HG03442 (cell line): Measurements from ENCODE around the gene CNIH3.

Experiments
- ATAC-seq: cut with Tn5 transposase; IDR thresholded peaks from one replicate; pipeline ENCODE4 v1.9.1; 2021; ENCODE audit warnings: mild to moderate bottlenecking, moderate library complexity; ENCODE audit not compliant: unreplicated experiment

Gene CNIH3

GRCh38 chr1:224767676-224768075, 151.6 kb downstream of the CNIH3 start:
- ATAC-seq = no peak

DNA sequence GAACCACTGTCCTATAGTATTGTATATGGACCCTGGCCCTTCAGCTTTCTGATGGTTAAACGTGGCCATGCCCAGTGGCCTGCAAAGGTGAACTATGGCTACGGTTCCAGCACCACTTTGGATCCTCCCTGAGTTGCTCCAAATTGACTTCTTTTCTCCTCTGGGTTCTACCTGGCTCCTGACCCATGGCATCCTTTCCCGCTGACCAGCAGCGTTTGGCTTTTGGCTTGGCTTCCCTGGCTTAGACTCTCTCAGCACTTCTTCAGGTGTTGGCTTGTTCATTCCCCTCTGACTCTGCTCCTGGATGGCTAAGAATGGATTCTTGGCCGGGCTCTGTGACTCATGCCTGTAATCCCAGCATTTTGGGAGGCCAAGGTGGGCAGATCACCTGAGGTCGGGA, 152.9 kb downstream of the CNIH3 start:
- no peak for ATAC-seq

GRCh38 chr1:224769452-224770335, 153.6 kb downstream of the CNIH3 start:
- no peak for ATAC-seq

DNA sequence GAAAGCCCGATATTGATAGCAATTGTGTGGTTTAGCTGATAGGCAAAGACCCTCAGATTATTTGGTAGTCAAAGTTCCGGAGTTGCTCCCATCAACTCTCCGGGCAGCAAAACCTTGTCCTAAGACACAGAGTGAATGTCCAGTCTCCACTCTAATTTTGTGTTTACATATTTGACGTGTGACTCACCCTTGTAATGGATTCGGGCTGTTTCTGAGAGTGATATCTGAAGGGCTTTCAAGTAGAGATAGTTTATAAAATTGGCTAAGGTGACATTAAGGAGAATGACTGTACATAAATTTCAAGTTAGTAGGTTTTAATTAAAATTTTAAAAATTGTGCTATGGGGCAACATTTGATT, 154.2 kb downstream of the CNIH3 start:
- no peak for ATAC-seq

DNA sequence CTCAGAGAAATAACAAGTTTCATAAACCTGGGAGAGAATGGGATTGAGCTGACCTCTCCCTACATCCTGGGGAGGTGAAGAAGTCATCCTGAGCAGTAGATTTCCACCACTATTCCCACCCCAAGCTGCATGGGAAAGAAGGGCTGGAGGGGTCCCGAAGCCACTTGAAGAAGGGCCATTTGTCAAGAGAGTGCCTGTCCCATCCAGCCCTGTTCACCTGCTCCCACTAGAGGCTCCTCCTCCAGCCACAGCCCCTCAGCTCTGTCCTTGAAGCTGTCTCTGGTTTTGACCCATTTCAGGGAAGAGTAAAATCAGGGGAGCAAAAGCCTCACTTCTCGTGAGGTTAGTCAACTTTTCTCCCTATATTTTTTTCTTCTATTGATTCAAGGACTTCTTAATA, 157.5 kb downstream of the CNIH3 start:
- ATAC-seq = no peak

- ATAC-seq = peak; percentile 88
Observed at GRCh38 chr1:224774378-224774777, 158.3 kb downstream of the CNIH3 start.

- ATAC-seq = no peak
Observed at GRCh38 chr1:224777180-224777579, 161.1 kb downstream of the CNIH3 start.

- no peak for ATAC-seq
Observed at GRCh38 chr1:224779536-224779935, 163.4 kb downstream of the CNIH3 start.

- ATAC-seq = no peak
Observed at GRCh38 chr1:224780736-224781135, 164.6 kb downstream of the CNIH3 start.

GRCh38 chr1:224781800-224782199, 165.7 kb downstream of the CNIH3 start:
- peak; percentile 39 for ATAC-seq

- no peak for ATAC-seq
Observed at GRCh38 chr1:224782281-224783000, 166.3 kb downstream of the CNIH3 start.

- ATAC-seq = peak; percentile 48
Observed at GRCh38 chr1:224783006-224783651, 167.0 kb downstream of the CNIH3 start.

DNA sequence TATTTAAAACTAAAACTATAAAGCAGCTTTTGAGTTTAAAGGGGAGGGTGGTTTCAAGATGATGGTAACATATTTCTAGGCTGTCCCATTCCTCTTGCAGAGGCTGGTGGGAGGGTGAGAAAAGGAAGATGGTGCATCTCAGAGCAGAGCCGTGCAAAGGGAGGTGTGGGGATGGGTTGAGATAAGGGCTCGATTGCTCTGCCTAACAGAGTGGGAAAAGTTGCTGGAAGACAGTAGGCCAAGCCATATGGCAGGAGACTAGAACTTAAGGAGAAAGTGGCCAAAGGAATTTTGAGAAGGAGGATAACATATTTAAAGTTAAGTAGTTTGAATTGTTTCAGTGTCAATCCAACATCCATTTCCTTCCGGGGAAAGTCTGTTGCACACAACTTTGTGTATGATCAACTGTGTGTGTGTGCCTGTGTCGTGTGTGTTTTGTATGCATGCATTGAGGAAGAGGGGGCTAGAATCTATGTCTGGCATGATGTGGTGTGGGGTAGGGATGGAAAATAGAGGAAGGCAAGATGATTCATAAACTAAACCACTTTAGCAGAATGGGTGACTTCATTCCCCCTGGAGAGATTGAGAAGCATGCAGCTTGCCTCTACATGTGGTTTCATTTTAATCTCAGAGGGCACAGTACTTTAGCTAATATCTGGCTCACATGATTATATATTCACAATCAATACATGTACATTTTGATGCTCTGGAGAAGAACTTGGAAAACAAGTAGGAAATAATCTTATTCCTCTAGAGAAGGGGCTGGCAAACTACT, 168.3 kb downstream of the CNIH3 start:
- no peak for ATAC-seq

- ATAC-seq = no peak
Observed at GRCh38 chr1:224785040-224785328, 168.9 kb downstream of the CNIH3 start.

GRCh38 chr1:224785622-224786021, 169.5 kb downstream of the CNIH3 start:
- ATAC-seq = no peak

DNA sequence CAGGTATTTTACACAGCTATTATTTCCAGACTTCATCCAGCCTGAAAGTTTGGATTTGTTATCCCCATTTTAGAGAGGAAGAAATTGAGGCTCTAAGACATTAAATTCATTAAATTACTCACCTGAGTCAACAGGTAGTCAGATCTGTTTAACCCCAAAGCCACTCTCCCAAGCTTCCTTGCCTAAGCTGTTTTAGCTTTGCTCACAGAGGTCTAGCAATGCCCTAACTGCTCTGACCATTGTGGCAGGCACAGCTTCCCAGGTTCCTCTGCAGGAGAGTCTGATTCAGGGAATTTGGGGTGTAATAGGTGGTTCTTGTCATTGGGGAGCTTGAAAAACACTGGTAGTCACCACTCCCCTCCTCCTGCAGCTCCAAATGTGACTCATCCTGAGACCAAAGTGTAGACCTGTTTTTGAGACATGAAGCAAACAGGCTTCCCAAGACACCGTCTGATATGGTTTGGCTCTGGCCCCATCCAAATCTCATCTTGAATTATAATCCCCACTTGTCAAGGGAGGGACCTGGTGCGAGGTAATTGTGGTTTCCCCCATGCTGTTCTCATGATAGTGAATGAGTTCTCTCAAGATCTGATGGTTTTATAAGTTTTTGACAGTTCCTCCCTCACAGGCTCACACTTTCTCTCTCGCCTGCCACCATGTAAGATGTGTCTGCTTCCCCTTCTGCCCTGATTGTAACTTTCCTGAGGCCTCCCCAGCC, 170.6 kb downstream of the CNIH3 start:
- ATAC-seq = no peak

- no peak for ATAC-seq
Observed at GRCh38 chr1:224789311-224789710, 173.2 kb downstream of the CNIH3 start.
